ENCODE measurements around the gene MAD1L1. TPM values are rescaled to one million over a fixed set of nuclear protein-coding genes. Genes with fewer than 3 reads are reported as not detected.

MAD1L1 gene
- total RNA-seq, 3 donors from 2014 or later, result 25.3 to 31.2 (median 26.2) TPM

GRCh38 chr7:2106440-2106839, 126.3 kb downstream of the MAD1L1 start:
- DNase-seq (no peak), ATAC-seq (no peak)
- H3K4me1 ChIP-seq (ENCODE audit: low read depth), result peaks cover 4% of the 10 kb centered on the region
- no peaks in the 10 kb centered on the region for H3K36me3 ChIP-seq (ENCODE audit: low read depth)
- H3K4me3 ChIP-seq, result no peak overlapping the region
- no peaks in the 10 kb centered on the region for H3K9me3 ChIP-seq
- intact Hi-C loops (cut with DNase I, micrococcal nuclease), result loop anchor here in 1 of 2 donors (10.0 kb wide), 1 partner anchor 98 kb away; no protein-coding TSS in a partner anchor
- no peak for TF ChIP-seq CTCF (IDR thresholded peaks at IDR 0.05)

DNA sequence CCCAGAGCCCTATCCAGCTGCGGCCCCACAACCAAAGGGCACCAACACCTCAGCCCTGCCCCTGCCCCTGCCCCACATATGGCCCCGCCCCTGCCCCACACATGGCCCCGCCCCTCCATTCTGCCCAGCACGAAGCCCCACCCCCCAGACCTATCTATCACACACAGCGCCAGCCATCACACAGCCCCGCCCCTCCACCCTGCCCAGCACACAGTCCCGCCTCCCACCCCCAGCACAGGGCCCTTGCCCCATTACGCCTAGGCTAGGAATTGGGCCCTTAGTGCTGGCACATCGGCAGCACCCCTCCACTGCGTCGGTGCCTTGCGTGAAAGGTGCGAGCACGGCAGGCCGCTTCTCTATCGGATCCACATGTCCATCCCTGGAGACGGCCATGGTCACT, 126.8 kb downstream of the MAD1L1 start:
- ATAC-seq (no peak), DNase-seq (peak in 1 of 3 donors; percentile 19)
- no peak for TF ChIP-seq CTCF (IDR thresholded peaks at IDR 0.05)
- Histone ChIP-seq H3K4me3 (no peak overlapping the region), H3K9me3 (no peaks in the 10 kb centered on the region), H3K36me3 (ENCODE audit: low read depth) (no peaks in the 10 kb centered on the region), H3K4me1 (ENCODE audit: low read depth) (no peaks in the 10 kb centered on the region)
- intact Hi-C loops (cut with DNase I, micrococcal nuclease), result loop anchor here in 1 of 2 donors (10.0 kb wide), 1 partner anchor 99 kb away; no protein-coding TSS in a partner anchor

GRCh38 chr7:2105280-2105679, 127.5 kb downstream of the MAD1L1 start:
- intact Hi-C loops (cut with DNase I, micrococcal nuclease), result loop anchor here in 1 of 2 donors (10.0 kb wide), 1 partner anchor 100 kb away; no protein-coding TSS in a partner anchor
- DNase-seq (no peak), ATAC-seq (no peak)
- Histone ChIP-seq H3K4me3 (no peak overlapping the region), H3K36me3 (ENCODE audit: low read depth) (no peaks in the 10 kb centered on the region), H3K9me3 (no peaks in the 10 kb centered on the region), H3K4me1 (ENCODE audit: low read depth) (no peaks in the 10 kb centered on the region)
- no peak for TF ChIP-seq CTCF (IDR thresholded peaks at IDR 0.05)

DNA sequence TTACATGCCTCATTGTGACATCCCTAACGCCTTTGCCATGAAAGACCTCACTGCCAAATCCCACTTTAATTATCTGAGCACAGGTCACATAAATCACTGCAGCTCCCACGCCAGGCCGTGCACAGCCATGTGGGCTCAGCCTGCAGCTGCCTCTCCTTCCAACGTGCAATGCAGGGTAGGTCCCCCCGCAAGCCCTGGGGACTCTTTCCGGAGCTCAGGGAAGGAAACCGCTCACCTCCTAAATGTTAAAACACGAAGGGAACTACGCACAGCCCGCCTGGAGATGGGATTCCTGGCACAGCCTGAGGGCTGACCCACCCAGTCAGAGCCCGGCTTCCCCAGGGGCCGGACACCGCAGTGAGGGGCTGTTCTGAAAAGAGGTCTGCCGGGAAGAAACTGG, 128.0 kb downstream of the MAD1L1 start:
- no peaks in the 10 kb centered on the region for H3K4me1 ChIP-seq (ENCODE audit: low read depth)
- H3K4me3 ChIP-seq, result no peak overlapping the region
- TF ChIP-seq CTCF (IDR thresholded peaks at IDR 0.05), result no peak
- intact Hi-C loops (cut with DNase I, micrococcal nuclease), result loop anchor here in 1 of 2 donors (10.0 kb wide), 1 partner anchor 100 kb away; no protein-coding TSS in a partner anchor
- no peaks in the 10 kb centered on the region for H3K9me3 ChIP-seq
- no peaks in the 10 kb centered on the region for H3K36me3 ChIP-seq (ENCODE audit: low read depth)
- no peak for ATAC-seq
- no peak for DNase-seq

DNA sequence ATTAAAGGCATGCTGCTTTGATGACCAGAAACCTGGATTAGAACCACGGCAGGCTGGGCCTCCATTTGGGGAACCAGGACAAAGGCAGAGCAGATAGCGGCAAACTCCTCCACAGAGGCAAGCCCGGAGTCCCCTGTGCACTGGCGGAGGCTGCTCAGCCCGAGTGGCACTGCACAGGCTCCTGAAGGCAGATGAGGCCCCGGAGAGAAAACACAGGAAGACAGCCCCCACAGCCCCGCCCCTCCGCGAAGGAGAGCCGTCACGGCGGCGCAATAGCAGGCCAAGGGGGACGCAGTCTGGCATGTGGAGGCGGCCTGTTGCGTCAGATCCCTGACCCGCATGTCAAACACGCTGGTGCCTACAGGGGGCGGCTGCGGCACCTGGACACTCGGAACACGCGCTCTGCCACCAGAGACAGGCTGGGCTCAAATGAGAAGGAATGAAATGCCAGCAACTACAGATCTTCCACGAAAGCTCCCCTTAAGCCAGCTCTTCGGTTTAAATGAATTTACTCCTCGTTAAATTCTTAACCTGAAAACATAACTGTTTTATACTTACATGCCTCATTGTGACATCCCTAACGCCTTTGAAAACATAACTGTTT, 128.5 kb downstream of the MAD1L1 start:
- H3K4me1 ChIP-seq (ENCODE audit: low read depth), result no peaks in the 10 kb centered on the region
- H3K4me3 ChIP-seq, result no peak overlapping the region
- TF ChIP-seq CTCF (IDR thresholded peaks at IDR 0.05), result no peak
- no peaks in the 10 kb centered on the region for H3K36me3 ChIP-seq (ENCODE audit: low read depth)
- no peaks in the 10 kb centered on the region for H3K9me3 ChIP-seq
- intact Hi-C loops (cut with DNase I, micrococcal nuclease), result loop anchor here in 1 of 2 donors (10.0 kb wide), 1 partner anchor 101 kb away; no protein-coding TSS in a partner anchor
- peak; percentile 68 to 78 (median 72) for DNase-seq
- ATAC-seq, result peak; percentile 67
